CD14-positive monocyte (primary cell): ENCODE data around the gene RIPPLY3. TPM values are rescaled to one million over a fixed set of nuclear protein-coding genes. Genes with fewer than 3 reads are reported as not detected.

Experiments used
- DNase-seq, 3 donors: peaks; one replicate each; pipeline ENCODE4 v3.0.0-alpha.2; 2011 to 2022
- H2AFZ ChIP-seq: 2 replicates; pipeline ENCODE4 v1.6.0; 2012; ENCODE audit warnings: mild to moderate bottlenecking, low read depth, low read length, inconsistent platforms; ENCODE audit not compliant: insufficient read depth, poor library complexity, severe bottlenecking
- H3K27ac ChIP-seq, 2 donors: 1 replicate in 1 of 2; 2 replicates in 1 of 2; pipeline ENCODE4 v1.5.1; 2012 to 2013; ENCODE audit warnings: low read length in 2 of 2, control low read depth in 1 of 2, inconsistent platforms in 1 of 2, low read depth in 1 of 2, mild to moderate bottlenecking in 1 of 2
- H3K27me3 ChIP-seq, 2 donors: one replicate each; pipeline versions ENCODE4 v1.6.0 to v1.6.1; 2011 to 2013; ENCODE audit warnings: low read length in 2 of 2; ENCODE audit not compliant: control insufficient read depth in 2 of 2, insufficient read depth in 2 of 2
- H3K36me3 ChIP-seq, 2 donors: replicated peaks in 1 of 2; 1 replicate in 1 of 2; 2 replicates in 1 of 2; pipeline versions ENCODE4 v1.5.1 to v1.6.1; 2012 to 2013; ENCODE audit warnings: low read length in 2 of 2, control low read depth in 1 of 2, inconsistent platforms in 1 of 2, mild to moderate bottlenecking in 1 of 2; ENCODE audit not compliant: insufficient read depth in 2 of 2, control insufficient read depth in 1 of 2
- H3K4me1 ChIP-seq, 2 donors: 1 replicate in 1 of 2; 2 replicates in 1 of 2; pipeline versions ENCODE4 v1.5.1 to v1.6.1; 2012 to 2013; ENCODE audit warnings: low read length in 2 of 2, control low read depth in 1 of 2, inconsistent platforms in 1 of 2, mild to moderate bottlenecking in 1 of 2, moderate library complexity in 1 of 2; ENCODE audit not compliant: insufficient read depth in 2 of 2, control insufficient read depth in 1 of 2
- H3K4me2 ChIP-seq: replicated peaks from 2 replicates; pipeline ENCODE3; 2012; ENCODE audit warnings: low read length, moderate library complexity, mild to moderate bottlenecking; ENCODE audit not compliant: poor library complexity, severe bottlenecking; ENCODE audit errors: extremely low read depth
- H3K4me3 ChIP-seq, 3 experiments: fragments of 200-600 bp in 1 of 3; sonication (generic) in 1 of 3; replicated peaks in 1 of 3; 1 replicate in 2 of 3; 2 replicates in 1 of 3; pipeline ENCODE4 v1.5.1; 2011 to 2013; ENCODE audit warnings: low read length in 3 of 3, mild to moderate bottlenecking in 3 of 3, control low read depth in 2 of 3, low read depth in 2 of 3, inconsistent platforms in 1 of 3, moderate library complexity in 1 of 3
- H3K79me2 ChIP-seq: 2 replicates; pipeline ENCODE4 v1.6.0; 2012; ENCODE audit warnings: mild to moderate bottlenecking, control low read depth, inconsistent platforms, low read length, moderate library complexity; ENCODE audit not compliant: insufficient read depth
- H3K9ac ChIP-seq: 2 replicates; pipeline ENCODE4 v1.6.0; 2017; ENCODE audit warnings: low read length, mild to moderate bottlenecking; ENCODE audit not compliant: insufficient read depth, poor library complexity, severe bottlenecking
- H3K9me3 ChIP-seq, 2 donors: replicated peaks in 1 of 2; 1 replicate in 1 of 2; 2 replicates in 1 of 2; pipeline versions ENCODE4 v1.5.1 to v1.6.1; 2012 to 2013; ENCODE audit warnings: low read length in 2 of 2, control low read depth in 1 of 2; ENCODE audit not compliant: control insufficient read depth in 1 of 2, insufficient read depth in 1 of 2
- H4K20me1 ChIP-seq: 2 replicates; pipeline ENCODE4 v1.6.0; 2012; ENCODE audit warnings: mild to moderate bottlenecking, low read length, control low read depth, moderate library complexity; ENCODE audit not compliant: insufficient read depth
- H3K27ac Mint-ChIP-seq, 7 donors: one replicate each; pipeline ENCODE4 v1.8.0; 2020; ENCODE audit warnings: mild to moderate bottlenecking in 7 of 7, mixed read lengths in 7 of 7, moderate library complexity in 6 of 7, inconsistent platforms in 2 of 7
- H3K27me3 Mint-ChIP-seq, 3 donors: one replicate each; pipeline ENCODE4 v1.8.0; 2021 to 2022; ENCODE audit warnings: low read depth in 3 of 3, mild to moderate bottlenecking in 3 of 3, mixed read lengths in 3 of 3, moderate library complexity in 3 of 3, inconsistent platforms in 1 of 3
- H3K36me3 Mint-ChIP-seq, 2 donors: one replicate each; pipeline ENCODE4 v1.8.0; 2020; ENCODE audit warnings: mixed read lengths in 2 of 2, inconsistent platforms in 1 of 2, mild to moderate bottlenecking in 1 of 2
- H3K4me1 Mint-ChIP-seq: one replicate; pipeline ENCODE4 v1.8.0; 2020; ENCODE audit warnings: mild to moderate bottlenecking, mixed read lengths
- H3K4me3 Mint-ChIP-seq, 2 donors: one replicate each; pipeline ENCODE4 v1.8.0; 2020; ENCODE audit warnings: mild to moderate bottlenecking in 2 of 2, mixed read lengths in 2 of 2, moderate library complexity in 1 of 2
- H3K9me3 Mint-ChIP-seq, 7 donors: one replicate each; pipeline ENCODE4 v1.8.0; 2020 to 2022; ENCODE audit warnings: mixed read lengths in 7 of 7, mild to moderate bottlenecking in 6 of 7, moderate library complexity in 6 of 7, inconsistent platforms in 2 of 7
- WGBS: methylation state at CpG from one replicate; pipeline ENCODE4 v1.1.5; 2013; ENCODE audit warnings: missing lambda C conversion rate; ENCODE audit not compliant: insufficient coverage; 5-methylcytosine and 5-hydroxymethylcytosine counted together
- intact Hi-C, 2 donors: fragments of 100-400 bp; cut with micrococcal nuclease; formaldehyde crosslinking; loops; one replicate each; pipeline versions ENCODE4 v1.15.0 to v1.15.1; 2023
- polyA plus RNA-seq, 3 donors: library from polyadenylated mRNA; depleted of rRNA in 1 of 3; unstranded in 2 of 3; stranded (reverse) in 1 of 3; fragments of 300-500 nt in 2 of 3; fragments of >200 nt in 1 of 3; fragmentation: Illumina TruSeq in 2 of 3; gene quantifications; 1 replicate in 2 of 3; 2 replicates in 1 of 3; pipeline ENCODE4 v1.2.3, GENCODE V29; 2012 to 2021
- TF ChIP-seq, protein P1 (sequence below): fragments of 200-600 bp; IDR thresholded peaks from one replicate; pipeline ENCODE4 v1.8.0; 2022; ENCODE audit warnings: antibody characterized with exemption, mild to moderate bottlenecking

The RIPPLY3 gene
- polyA plus RNA-seq, 3 donors, result not detected

DNA sequence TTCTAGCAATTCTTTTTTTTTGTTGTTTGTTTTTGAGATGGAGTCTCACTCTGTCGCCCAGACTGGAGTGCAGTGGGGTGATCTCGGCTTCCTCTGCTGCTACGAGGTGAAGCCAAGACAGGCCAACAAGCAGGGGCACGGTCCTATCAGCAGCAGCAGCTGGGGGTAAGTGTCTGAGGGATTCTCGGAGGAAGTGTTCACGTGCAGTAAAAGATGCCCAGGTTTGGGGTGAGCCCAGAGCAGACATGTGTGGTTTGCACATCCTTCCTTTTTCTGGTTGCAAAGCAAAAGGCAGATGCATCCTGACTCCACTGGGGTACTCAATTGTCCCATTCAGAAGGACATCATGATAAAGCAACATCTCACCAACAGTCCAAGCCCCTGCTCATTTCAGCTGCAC lies 38.6 kb downstream of the RIPPLY3 start:
- H2AFZ ChIP-seq, result no peak overlapping the region
- no peaks in the 10 kb centered on the region for H3K9me3 ChIP-seq
- H3K27ac ChIP-seq, result no peak overlapping the region
- H3K79me2 ChIP-seq, result no peaks in the 10 kb centered on the region
- H4K20me1 ChIP-seq, result no peaks in the 10 kb centered on the region
- no peak overlapping the region for H3K4me3 Mint-ChIP-seq
- peak overlapping the region; percentile 21 for H3K9ac ChIP-seq
- no peaks in the 10 kb centered on the region for H3K36me3 ChIP-seq
- intact Hi-C loops, result no loop called here
- H3K4me1 Mint-ChIP-seq, result peaks cover 10% of the 10 kb centered on the region
- no peaks in the 10 kb centered on the region for H3K9me3 Mint-ChIP-seq
- TF ChIP-seq, protein P1, sequence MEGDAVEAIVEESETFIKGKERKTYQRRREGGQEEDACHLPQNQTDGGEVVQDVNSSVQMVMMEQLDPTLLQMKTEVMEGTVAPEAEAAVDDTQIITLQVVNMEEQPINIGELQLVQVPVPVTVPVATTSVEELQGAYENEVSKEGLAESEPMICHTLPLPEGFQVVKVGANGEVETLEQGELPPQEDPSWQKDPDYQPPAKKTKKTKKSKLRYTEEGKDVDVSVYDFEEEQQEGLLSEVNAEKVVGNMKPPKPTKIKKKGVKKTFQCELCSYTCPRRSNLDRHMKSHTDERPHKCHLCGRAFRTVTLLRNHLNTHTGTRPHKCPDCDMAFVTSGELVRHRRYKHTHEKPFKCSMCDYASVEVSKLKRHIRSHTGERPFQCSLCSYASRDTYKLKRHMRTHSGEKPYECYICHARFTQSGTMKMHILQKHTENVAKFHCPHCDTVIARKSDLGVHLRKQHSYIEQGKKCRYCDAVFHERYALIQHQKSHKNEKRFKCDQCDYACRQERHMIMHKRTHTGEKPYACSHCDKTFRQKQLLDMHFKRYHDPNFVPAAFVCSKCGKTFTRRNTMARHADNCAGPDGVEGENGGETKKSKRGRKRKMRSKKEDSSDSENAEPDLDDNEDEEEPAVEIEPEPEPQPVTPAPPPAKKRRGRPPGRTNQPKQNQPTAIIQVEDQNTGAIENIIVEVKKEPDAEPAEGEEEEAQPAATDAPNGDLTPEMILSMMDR, result no peak
- peaks cover 0 to 5% (median 4%) of the 10 kb centered on the region in 3 donors for H3K27me3 Mint-ChIP-seq
- H3K27ac Mint-ChIP-seq, result peak overlapping the region in 1 of 7 donors; percentile 42
- WGBS, result 0% methylated on average over 6 of the region's 6 CpGs
- H3K4me2 ChIP-seq, result no peak overlapping the region
- H3K36me3 Mint-ChIP-seq, result no peaks in the 10 kb centered on the region
- DNase-seq, result no peak
- H3K4me1 ChIP-seq, result peaks cover 0 to 6% of the 10 kb centered on the region in 2 donors
- no peak overlapping the region for H3K4me3 ChIP-seq
- H3K27me3 ChIP-seq, result no peaks in the 10 kb centered on the region

DNA sequence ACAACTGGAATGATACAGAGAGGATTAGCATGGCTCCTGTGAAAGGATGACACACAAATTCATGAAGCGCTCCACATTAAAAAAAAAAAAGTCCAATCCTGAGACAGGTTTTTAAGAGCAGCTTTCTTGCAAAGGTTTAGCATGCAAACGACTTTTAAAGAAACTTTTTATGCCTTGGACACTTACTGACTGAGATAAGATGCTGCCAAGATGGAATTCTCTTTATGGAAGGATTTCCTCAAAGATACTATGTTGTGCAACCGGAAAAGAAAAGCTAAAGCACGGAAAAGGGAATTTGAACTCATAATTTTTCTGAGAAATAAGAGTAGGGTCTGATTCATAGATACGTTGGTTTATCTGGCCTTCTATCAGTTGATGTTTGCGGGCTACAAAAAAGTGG lies 39.1 kb downstream of the RIPPLY3 start:
- DNase-seq, result no peak
- Histone ChIP-seq H3K4me2 (no peak overlapping the region), H3K9ac (peak overlapping the region; percentile 21), H3K36me3 (no peaks in the 10 kb centered on the region), H3K4me3 (no peak overlapping the region), H2AFZ (no peak overlapping the region), H3K27ac (no peak overlapping the region), H4K20me1 (no peaks in the 10 kb centered on the region), H3K27me3 (no peaks in the 10 kb centered on the region), H3K79me2 (no peaks in the 10 kb centered on the region), H3K9me3 (no peaks in the 10 kb centered on the region), H3K4me1 (peaks cover 0 to 6% of the 10 kb centered on the region in 2 donors)
- TF ChIP-seq, protein P1, result no peak
- peaks cover 0 to 5% (median 4%) of the 10 kb centered on the region in 3 donors for H3K27me3 Mint-ChIP-seq
- H3K36me3 Mint-ChIP-seq, result no peaks in the 10 kb centered on the region
- WGBS, result 72% methylated on average over 4 of the region's 6 CpGs
- intact Hi-C loops, result no loop called here
- H3K27ac Mint-ChIP-seq, result no peak overlapping the region
- H3K4me1 Mint-ChIP-seq, result peaks cover 10% of the 10 kb centered on the region
- H3K9me3 Mint-ChIP-seq, result no peaks in the 10 kb centered on the region
- H3K4me3 Mint-ChIP-seq, result no peak overlapping the region
